ENCODE data around the gene IQGAP2.
A peak's percentile ranks its signal among the peaks of the same experiment; 100 is the strongest.
"Not testable (repeated sequence)": the region's sequence is repeated elsewhere in the genome, so short reads cannot be mapped to it uniquely, and the experiment has no call there.

Gene IQGAP2

GRCh38 chr5:76544268-76544926, 141.3 kb downstream of the IQGAP2 start:
- peak; percentile 65 for DNase-seq

DNA sequence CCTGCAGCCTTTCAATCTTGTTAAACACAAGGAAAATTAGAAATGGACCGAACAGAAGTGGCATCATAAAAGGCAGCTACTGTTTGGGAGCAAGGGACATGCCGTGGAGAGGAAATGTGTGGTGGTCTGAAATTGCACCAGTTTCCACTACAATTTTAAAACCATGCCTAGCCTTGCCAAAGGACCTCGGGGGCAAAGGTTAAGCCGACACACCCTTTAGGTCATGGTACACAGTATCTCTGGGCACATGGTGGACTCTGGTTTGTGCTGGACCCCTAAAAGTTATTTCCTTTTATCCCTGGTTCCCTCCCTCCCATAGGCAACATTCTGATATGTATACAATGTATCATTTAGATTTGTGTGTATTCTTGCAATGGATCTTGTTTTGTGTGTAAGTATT, 142.1 kb downstream of the IQGAP2 start:
- no peak for DNase-seq

DNA sequence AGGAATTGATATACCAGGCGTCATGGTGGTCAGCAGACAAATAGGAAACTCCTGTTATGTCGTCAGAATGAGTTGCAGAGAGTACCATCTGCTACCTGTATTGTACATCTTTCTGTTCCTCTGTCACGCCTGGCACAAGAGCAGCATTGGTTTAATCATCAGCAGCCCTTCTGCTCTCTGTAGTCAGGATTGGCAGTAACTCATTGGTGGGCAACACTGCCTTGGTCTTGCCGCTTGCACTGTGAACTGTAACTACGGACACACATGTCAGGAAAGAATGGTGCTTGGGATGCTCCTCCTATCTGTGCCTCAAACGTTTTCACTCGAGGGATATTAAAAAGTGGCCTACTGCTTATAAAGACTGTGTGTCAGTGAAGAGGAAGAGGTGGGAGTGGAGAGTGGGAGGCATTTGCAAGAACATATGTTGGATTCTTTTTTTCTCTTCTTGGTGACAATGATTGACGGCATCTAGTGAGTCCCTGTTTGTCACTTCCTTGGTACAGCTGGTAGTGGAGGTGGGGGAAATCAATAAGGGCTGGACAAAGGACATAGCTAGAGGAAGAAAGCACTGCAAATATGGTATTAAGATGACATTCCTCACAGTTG, 143.5 kb downstream of the IQGAP2 start:
- no peak for DNase-seq

GRCh38 chr5:76547242-76547890, 144.3 kb downstream of the IQGAP2 start:
- DNase-seq: peak; percentile 28

DNA sequence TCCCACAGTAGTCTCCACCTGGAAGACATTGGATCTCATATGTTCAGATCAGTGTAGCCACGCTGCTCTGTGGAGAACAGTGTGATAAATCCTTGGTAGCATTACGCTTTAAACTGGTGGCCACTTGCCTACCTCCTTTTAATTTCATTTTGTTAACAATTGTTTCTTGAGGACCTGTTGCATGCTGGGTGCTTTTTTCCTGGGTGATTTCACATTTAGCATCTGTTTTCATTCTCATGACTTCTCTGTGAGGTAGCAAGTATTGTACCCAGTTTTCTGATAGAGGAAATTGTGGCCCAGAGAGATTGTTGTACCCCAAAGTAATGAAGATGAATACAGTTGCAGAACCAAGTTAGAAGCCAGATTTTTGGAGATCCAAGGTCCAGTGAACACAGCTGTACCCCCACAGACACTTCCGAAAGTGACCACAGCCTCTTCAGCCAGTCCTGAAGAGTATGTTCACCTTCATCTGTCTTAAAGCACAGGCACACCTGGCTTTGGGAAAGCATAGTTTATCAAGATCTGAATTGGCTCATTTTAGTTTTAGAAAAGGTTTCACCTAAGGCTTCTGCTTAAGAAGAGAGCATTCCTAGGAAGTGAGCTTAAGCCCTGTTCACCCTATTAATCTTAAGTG, 144.9 kb downstream of the IQGAP2 start:
- no peak for DNase-seq

DNA sequence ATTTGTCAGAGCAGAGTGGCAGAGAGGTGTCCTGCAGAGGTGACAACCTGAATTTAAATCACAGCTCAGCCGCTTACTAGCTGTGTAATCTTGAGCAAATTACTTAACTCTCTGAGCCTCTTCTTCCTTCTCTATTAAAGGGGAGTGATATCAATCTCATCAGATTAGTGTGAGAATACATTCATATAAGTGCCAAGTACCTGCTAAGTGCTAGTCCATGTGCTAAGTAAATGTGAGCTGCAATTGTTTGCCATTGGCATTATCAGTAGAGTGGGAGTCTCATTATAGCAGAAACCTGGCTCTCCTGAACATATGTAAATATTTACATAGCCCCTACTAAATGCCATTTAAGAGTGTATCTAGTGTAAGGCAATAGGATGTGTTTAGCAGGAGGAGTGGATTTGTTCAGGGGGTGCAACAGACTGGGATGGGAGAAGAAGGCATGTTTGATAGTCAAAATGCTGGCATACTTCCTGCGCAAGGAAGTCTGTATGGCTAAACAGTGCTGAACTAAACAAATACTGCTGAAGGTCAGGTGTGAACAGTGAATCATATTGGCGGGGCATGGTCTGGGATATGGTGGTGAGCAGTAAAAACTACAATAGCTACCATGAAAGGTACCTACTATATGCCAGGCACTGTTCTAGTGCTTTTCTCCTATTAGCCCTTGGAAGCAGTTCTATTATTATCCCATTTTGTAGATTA, 145.6 kb downstream of the IQGAP2 start:
- DNase-seq: no peak

DNA sequence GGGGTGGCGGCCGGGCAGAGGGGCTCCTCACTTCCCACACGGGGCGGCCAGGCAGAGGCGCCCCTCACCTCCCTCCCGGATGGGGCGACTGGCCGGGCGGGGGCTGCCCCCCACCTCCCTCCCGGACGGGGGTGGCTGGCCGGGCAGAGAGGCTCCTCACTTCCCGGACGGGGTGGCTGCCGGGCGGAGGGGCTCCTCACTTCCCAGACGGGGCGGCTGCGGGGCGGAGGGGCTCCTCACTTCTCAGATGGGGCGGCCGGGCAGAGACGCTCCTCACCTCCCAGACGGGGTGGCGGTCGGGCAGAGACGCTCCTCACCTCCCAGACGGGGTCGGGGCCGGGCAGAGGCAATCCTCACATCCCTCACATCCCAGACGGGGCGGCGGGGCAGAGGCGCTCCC, 147.8 kb downstream of the IQGAP2 start:
- DNase-seq: not testable (repeated sequence)

GRCh38 chr5:76552546-76552945, 149.5 kb downstream of the IQGAP2 start:
- DNase-seq: no peak

DNA sequence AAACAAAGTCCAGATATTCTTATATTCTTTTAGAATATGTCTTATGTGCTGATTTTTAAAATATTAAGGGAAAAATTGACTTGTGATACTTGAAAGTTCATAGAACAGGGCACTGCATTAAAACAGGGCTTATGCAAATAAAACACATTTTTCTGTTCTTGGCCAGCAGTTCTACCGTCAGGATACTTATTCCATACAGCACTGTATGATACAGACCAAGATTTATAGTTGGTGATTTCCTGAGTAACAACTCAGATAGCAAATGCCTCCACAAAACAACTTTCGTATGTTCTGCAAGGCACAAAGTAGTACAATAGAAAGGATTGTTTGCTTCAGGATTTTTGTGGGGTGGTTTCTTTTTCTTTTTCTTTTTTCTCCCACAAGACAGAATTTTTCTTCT, 150.2 kb downstream of the IQGAP2 start:
- DNase-seq: no peak

- DNase-seq: no peak
These were observed 152.0 kb downstream of the IQGAP2 start for GRCh38 chr5:76555114-76555513.

DNA sequence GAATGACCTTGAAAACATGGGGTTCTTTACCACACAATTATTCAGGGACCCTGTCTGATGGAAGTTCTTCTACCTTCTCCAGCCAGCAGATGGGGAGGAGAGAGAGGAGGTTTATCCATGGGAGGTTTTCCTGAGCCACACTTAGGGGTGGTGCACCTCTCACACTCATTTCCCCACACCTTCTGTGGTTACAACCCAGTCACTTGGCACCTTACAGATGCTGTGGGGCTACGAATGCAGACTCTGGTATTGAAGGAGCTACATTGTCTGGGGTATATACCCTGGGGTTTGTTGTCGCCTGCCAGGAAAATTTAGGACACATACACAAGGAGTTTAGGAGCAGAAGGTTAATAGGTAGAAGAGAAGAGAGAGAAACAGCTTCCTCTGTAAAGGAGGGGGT, 152.6 kb downstream of the IQGAP2 start:
- no peak for DNase-seq

GRCh38 chr5:76556511-76557221, 153.6 kb downstream of the IQGAP2 start:
- DNase-seq: peak; percentile 16

GRCh38 chr5:76560952-76561891, 158.1 kb downstream of the IQGAP2 start:
- DNase-seq: no peak

DNA sequence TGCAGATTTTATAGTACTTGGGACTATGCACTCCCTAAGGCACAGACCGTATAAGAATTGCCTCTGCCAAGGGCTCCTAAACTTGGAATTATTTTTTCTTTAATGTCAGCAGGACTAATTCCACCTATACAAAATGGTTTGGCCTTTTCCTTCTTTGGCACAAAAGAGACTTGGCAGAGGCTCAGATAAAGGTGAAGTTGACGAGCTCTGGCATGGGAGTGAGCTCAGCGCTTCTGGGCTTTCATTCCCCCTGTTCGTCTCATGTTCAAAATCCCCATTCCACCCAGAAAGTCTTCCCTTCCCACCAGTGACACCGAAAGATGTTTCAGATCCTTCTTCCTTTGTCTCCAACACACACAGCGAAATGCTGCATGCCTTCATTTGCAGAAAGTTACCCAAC, 158.9 kb downstream of the IQGAP2 start:
- DNase-seq: no peak

- no peak for DNase-seq
These were observed 161.9 kb downstream of the IQGAP2 start for GRCh38 chr5:76565009-76565408.

GRCh38 chr5:76570153-76570552, 167.1 kb downstream of the IQGAP2 start:
- no peak for DNase-seq

DNA sequence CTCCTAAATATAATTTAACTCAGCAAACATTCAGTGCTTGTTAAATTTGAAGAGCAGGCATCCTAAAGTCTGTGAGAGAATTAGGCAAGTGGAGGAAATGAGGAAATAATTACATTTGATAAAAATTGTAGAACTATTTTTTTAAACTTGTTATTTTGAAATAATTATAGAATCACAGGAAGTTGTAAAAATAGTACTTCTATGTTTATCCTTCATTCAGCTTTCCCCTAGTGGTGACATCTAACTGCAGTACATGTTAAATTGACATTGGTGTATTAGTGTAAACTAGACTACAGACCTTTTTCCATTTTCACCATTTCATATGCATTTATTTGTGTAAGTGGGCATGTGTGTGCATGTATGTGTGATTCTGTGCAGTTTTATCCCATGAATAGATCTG, 168.5 kb downstream of the IQGAP2 start:
- no peak for DNase-seq

DNA sequence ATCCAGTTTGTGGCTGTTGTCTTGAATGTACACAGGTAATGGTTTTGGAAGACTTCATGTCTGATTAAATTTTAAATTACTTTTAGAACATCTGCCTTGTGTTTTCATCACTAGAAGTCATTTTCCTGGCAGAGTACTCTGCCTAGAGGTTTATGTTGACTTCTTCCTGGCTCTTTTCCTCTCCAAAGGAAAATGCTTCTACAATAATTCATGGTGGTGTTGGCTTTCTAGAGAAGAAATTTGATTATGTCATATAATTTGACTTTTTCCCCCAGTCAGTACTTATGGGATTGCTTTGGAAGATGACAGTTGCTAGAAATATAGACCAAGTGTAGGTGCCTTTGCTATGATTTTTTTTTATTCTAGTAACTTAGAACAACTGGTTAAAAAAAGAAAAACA, 173.4 kb downstream of the IQGAP2 start:
- no peak for DNase-seq

- DNase-seq: no peak
These were observed 173.9 kb downstream of the IQGAP2 start for GRCh38 chr5:76576996-76577395.

DNA sequence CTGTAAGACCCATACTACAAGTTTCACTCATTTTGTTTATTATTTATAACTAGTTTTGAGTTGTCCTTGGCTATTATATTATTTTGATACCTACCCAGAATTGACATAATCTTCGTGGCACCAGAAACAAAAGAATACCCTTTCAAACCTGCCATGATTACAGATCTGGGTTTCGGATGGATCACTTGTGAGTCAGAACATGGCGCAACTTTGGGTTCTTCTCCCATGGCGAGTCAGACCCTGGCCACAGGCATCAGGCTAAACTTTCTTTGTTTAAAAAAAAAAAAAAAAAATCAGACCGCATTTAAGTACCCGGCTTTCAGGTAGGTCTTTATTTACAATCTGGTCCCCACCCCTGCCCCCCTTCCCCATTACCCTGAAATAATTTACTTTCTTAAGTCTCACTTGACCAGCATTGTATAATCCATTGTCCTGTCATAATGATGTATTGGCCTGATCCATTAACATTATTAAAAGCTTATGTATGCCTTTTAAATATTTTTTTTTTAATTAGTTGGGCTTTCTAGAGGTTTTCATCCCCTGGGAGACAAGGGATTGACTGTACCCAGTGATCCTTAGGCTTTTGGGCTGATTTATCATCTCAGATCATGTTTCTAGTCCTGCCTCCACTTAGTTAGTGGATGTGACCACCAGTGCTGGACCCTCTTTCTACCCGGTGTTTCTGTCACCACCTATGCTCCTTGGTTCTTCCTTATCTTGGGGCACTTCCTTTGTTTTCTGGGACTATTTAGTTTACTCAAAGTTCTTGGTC, 176.3 kb downstream of the IQGAP2 start:
- no peak for DNase-seq

DNA sequence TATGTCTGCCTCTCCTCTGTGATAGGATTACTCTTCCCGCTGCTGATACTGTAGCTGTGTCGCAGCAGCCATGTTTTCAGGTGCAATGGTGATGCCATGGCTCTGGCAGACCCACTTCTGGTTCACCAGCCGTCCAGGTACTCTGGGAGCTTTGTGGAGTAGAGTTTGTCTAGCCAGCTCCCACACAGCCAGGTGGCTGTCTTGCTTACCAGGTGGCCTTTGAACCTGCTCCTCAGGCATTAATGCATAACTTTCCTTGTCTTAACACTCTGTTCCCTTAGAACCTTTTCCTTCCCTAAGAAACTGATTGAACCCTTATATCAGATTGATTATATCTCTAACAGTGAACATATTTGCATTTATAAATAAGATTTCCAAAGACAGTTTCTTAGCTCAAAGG, 177.9 kb downstream of the IQGAP2 start:
- DNase-seq: no peak
